Measurements from ENCODE around the gene PRB3. TPM values are rescaled to one million over a fixed set of nuclear protein-coding genes. Genes with fewer than 3 reads are reported as not detected.

PRB3 gene
- total RNA-seq, 3 donors from 2014 or later, result not detected

- TF ChIP-seq, protein P1, sequence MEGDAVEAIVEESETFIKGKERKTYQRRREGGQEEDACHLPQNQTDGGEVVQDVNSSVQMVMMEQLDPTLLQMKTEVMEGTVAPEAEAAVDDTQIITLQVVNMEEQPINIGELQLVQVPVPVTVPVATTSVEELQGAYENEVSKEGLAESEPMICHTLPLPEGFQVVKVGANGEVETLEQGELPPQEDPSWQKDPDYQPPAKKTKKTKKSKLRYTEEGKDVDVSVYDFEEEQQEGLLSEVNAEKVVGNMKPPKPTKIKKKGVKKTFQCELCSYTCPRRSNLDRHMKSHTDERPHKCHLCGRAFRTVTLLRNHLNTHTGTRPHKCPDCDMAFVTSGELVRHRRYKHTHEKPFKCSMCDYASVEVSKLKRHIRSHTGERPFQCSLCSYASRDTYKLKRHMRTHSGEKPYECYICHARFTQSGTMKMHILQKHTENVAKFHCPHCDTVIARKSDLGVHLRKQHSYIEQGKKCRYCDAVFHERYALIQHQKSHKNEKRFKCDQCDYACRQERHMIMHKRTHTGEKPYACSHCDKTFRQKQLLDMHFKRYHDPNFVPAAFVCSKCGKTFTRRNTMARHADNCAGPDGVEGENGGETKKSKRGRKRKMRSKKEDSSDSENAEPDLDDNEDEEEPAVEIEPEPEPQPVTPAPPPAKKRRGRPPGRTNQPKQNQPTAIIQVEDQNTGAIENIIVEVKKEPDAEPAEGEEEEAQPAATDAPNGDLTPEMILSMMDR (IDR thresholded peaks at IDR 0.05), result no peak
- TF ChIP-seq POLR2A (IDR thresholded peaks at IDR 0.05) (no peak), POLR2AphosphoS5 (IDR thresholded peaks at IDR 0.05) (no peak)
- Histone ChIP-seq H3K27me3 (no peaks in the 10 kb centered on the region), H3K9me3 (no peaks in the 10 kb centered on the region), H3K4me3 (no peak overlapping the region), H3K4me1 (no peaks in the 10 kb centered on the region), H3K36me3 (no peaks in the 10 kb centered on the region), H3K27ac (no peak overlapping the region)
- no peak for DNase-seq (ENCODE audit: low spot score in 2 of 2)
- intact Hi-C loops (cut with DNase I; ENCODE audit: low total_unique reads), result no loop called here
Observed at GRCh38 chr12:11227373-11227772, 42.1 kb downstream of the PRB3 start.

Other genes with a start within 250 kb of the PRB3 start
- 10 to 100 TPM in 2 of 3 donors, 1 to 10 TPM in 1; 4.2 to 10.5 (median 10.1) TPM for gene TAS2R19, start 247.1 kb downstream of the PRB3 start, total RNA-seq
- 1 to 10 TPM; 6.1 to 8.2 (median 6.9) TPM for gene TAS2R31, start 238.3 kb downstream of the PRB3 start, total RNA-seq
- gene TAS2R46, start 207.4 kb downstream of the PRB3 start, total RNA-seq, result 1 to 10 TPM; 3.2 to 4.6 (median 3.2) TPM
- 1 to 10 TPM; 5.2 to 9.2 (median 6.1) TPM for gene TAS2R43, start 177.4 kb downstream of the PRB3 start, total RNA-seq
- 10 to 100 TPM in 2 of 3 donors, 1 to 10 TPM in 1; 8.6 to 17.0 (median 11.1) TPM for gene TAS2R30, start 135.1 kb downstream of the PRB3 start, total RNA-seq
- gene SMIM10L1, start 98.5 kb downstream of the PRB3 start, total RNA-seq, result 1 to 10 TPM; 6.4 to 6.6 (median 6.4) TPM
- not detected for gene TAS2R42, start 82.8 kb downstream of the PRB3 start, total RNA-seq
- not detected for gene PRB4, start 40.7 kb upstream of the PRB3 start, total RNA-seq
- not detected for gene PRB2, start 125.9 kb upstream of the PRB3 start, total RNA-seq